Suprapubic skin (tissue), 4 donors: ENCODE results near the gene IMMP2L. TPM values are rescaled to one million over a fixed set of nuclear protein-coding genes. Genes with fewer than 3 reads are reported as not detected.
"Not testable (repeated sequence)": the region's sequence is repeated elsewhere in the genome, so short reads cannot be mapped to it uniquely, and the experiment has no call there.

ENCODE experiments used
- DNase-seq, 2 donors: peaks; one replicate each; pipeline ENCODE4 v3.0.0-alpha.2; 2019; ENCODE audit warnings: low spot score in 2 of 2
- H3K27ac ChIP-seq: fragments of 200-600 bp; sonication (generic); one replicate; pipeline ENCODE4 v1.5.1; 2019
- H3K27me3 ChIP-seq: fragments of 200-600 bp; sonication (generic); one replicate; pipeline ENCODE4 v1.5.1; 2019
- H3K36me3 ChIP-seq: fragments of 200-600 bp; sonication (generic); one replicate; pipeline ENCODE4 v1.5.1; 2019
- H3K4me1 ChIP-seq: fragments of 200-600 bp; sonication (generic); one replicate; pipeline ENCODE4 v1.5.1; 2019
- H3K4me3 ChIP-seq: fragments of 200-600 bp; sonication (generic); one replicate; pipeline ENCODE4 v1.5.1; 2019; ENCODE audit warnings: mild to moderate bottlenecking
- H3K9me3 ChIP-seq: fragments of 200-600 bp; sonication (generic); one replicate; pipeline ENCODE4 v1.5.1; 2019
- EP300 ChIP-seq: sonication (generic); formaldehyde crosslinking; IDR thresholded peaks from one replicate; pipeline ENCODE4 v1.6.1; 2017; ENCODE audit warnings: antibody characterized with exemption
- POLR2A ChIP-seq, 2 donors: fragments of 450-650 bp; IDR thresholded peaks; one replicate each; pipeline ENCODE4 v1.6.1; 2017; ENCODE audit warnings: antibody characterized with exemption in 2 of 2, mild to moderate bottlenecking in 2 of 2, moderate library complexity in 2 of 2
- POLR2AphosphoS5 ChIP-seq, 3 donors: sonication (generic); formaldehyde crosslinking; IDR thresholded peaks; one replicate each; pipeline ENCODE4 v1.6.1; 2017; ENCODE audit warnings: antibody characterized with exemption in 3 of 3
- WGBS: methylation state at CpG from one replicate; pipeline ENCODE4 v1.1.5; 2018; 5-methylcytosine and 5-hydroxymethylcytosine counted together
- total RNA-seq, 4 donors: library from RNA; depleted of rRNA; stranded (reverse); fragments of >200 nt; gene quantifications; one replicate each; pipeline ENCODE4 v1.1.0, GENCODE V29; 2016
- TF ChIP-seq, protein P1 (sequence below), 2 donors: fragments of 200-600 bp in 1 of 2; fragments of 450-650 bp in 1 of 2; sonication (generic) in 1 of 2; IDR thresholded peaks; one replicate each; pipeline ENCODE4 v1.5.1; 2016 to 2019; ENCODE audit warnings: antibody characterized with exemption in 2 of 2, mild to moderate bottlenecking in 1 of 2, moderate library complexity in 1 of 2

IMMP2L gene
- total RNA-seq, 4 donors from 2014 or later: 10.6 to 20.6 (median 14.6) TPM

DNA sequence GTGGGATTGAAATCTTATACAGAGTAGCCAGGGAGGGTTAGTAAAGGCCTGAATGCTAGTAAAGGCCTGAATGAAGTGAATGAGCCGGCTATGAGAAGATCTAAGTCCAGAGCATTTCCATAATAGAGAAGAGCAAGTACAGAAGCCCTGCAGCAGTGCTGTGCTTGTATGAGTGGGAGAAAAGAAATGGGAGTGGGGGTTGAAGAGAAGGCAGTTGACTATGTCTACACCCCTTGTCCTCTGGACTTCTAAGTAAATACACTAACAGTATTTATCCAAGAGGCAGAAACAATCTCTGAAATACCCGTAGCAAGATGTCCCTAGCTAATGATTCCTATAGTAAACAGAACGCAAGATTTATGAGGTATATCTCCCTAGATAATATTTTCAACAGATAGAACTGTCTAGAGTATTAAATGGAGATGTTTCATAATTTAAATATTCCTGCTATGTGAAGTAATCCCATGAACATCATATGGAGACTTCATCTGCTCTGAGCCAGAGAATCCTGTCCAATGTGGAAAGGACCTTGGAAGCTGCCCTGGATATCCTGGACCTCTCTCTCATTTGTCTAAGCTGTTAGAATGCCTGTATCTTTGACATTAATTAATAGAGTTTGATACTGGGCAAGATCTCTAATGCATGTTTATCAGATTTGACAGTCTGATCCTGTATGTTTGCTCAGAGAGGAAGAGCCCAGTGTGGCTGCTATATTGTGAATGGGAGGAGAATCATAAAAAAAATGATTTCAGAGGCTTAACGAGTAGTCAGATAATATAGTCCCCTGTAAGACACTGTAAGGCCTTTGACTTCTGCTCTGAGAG is 299.8 kb downstream of the IMMP2L start:
- 93% methylated on average over 4 of the region's 4 CpGs for WGBS
- no peaks in the 10 kb centered on the region for H3K27me3 ChIP-seq
- no peak overlapping the region for H3K27ac ChIP-seq
- TF ChIP-seq EP300: no peak
- TF ChIP-seq POLR2A (IDR thresholded peaks at IDR 0.05): no peak
- no peaks in the 10 kb centered on the region for H3K4me1 ChIP-seq
- H3K36me3 ChIP-seq: no peaks in the 10 kb centered on the region
- no peak for DNase-seq
- H3K9me3 ChIP-seq: no peaks in the 10 kb centered on the region
- no peak overlapping the region for H3K4me3 ChIP-seq

- TF ChIP-seq POLR2A (IDR thresholded peaks at IDR 0.05): no peak
- TF ChIP-seq EP300: no peak
- TF ChIP-seq, protein P1, sequence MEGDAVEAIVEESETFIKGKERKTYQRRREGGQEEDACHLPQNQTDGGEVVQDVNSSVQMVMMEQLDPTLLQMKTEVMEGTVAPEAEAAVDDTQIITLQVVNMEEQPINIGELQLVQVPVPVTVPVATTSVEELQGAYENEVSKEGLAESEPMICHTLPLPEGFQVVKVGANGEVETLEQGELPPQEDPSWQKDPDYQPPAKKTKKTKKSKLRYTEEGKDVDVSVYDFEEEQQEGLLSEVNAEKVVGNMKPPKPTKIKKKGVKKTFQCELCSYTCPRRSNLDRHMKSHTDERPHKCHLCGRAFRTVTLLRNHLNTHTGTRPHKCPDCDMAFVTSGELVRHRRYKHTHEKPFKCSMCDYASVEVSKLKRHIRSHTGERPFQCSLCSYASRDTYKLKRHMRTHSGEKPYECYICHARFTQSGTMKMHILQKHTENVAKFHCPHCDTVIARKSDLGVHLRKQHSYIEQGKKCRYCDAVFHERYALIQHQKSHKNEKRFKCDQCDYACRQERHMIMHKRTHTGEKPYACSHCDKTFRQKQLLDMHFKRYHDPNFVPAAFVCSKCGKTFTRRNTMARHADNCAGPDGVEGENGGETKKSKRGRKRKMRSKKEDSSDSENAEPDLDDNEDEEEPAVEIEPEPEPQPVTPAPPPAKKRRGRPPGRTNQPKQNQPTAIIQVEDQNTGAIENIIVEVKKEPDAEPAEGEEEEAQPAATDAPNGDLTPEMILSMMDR (IDR thresholded peaks at IDR 0.05): no peak
- TF ChIP-seq POLR2AphosphoS5 (IDR thresholded peaks at IDR 0.05): no peak
- Histone ChIP-seq H3K27ac (no peak overlapping the region), H3K36me3 (no peaks in the 10 kb centered on the region), H3K9me3 (no peaks in the 10 kb centered on the region), H3K4me1 (no peaks in the 10 kb centered on the region), H3K4me3 (no peak overlapping the region), H3K27me3 (no peaks in the 10 kb centered on the region)
- DNase-seq: no peak
- 82% methylated on average over 3 of the region's 3 CpGs for whole genome bisulfite sequencing
These were observed 300.8 kb downstream of the IMMP2L start for GRCh38 chr7:111261496-111261895.

- 91% methylated on average over 4 of the region's 4 CpGs for WGBS
- Histone ChIP-seq H3K27me3 (no peaks in the 10 kb centered on the region), H3K4me3 (no peak overlapping the region), H3K27ac (no peak overlapping the region), H3K9me3 (no peaks in the 10 kb centered on the region), H3K4me1 (peaks cover 4% of the 10 kb centered on the region), H3K36me3 (no peaks in the 10 kb centered on the region)
- DNase-seq: no peak
- TF ChIP-seq EP300 (no peak), POLR2A (IDR thresholded peaks at IDR 0.05) (no peak), POLR2AphosphoS5 (IDR thresholded peaks at IDR 0.05) (no peak)
- TF ChIP-seq, protein P1 (IDR thresholded peaks at IDR 0.05): no peak
These were observed 302.3 kb downstream of the IMMP2L start for GRCh38 chr7:111259991-111260390.

- Histone ChIP-seq H3K4me1 (peaks cover 4% of the 10 kb centered on the region), H3K27ac (no peak overlapping the region), H3K4me3 (no peak overlapping the region), H3K27me3 (no peaks in the 10 kb centered on the region), H3K9me3 (no peaks in the 10 kb centered on the region), H3K36me3 (no peaks in the 10 kb centered on the region)
- TF ChIP-seq POLR2AphosphoS5 (IDR thresholded peaks at IDR 0.05) (no peak), POLR2A (IDR thresholded peaks at IDR 0.05) (no peak), EP300 (no peak)
- TF ChIP-seq, protein P1 (IDR thresholded peaks at IDR 0.05): no peak
- 62% methylated on average over 1 of the region's 1 CpG for WGBS
- DNase-seq: no peak
These were observed 305.9 kb downstream of the IMMP2L start for GRCh38 chr7:111256391-111256790.

GRCh38 chr7:111255576-111255975 is 306.7 kb downstream of the IMMP2L start:
- H3K9me3 ChIP-seq: no peaks in the 10 kb centered on the region
- TF ChIP-seq POLR2A (IDR thresholded peaks at IDR 0.05) (no peak), POLR2AphosphoS5 (IDR thresholded peaks at IDR 0.05) (no peak), EP300 (no peak)
- TF ChIP-seq, protein P1 (IDR thresholded peaks at IDR 0.05): no peak
- peaks cover 4% of the 10 kb centered on the region for H3K4me1 ChIP-seq
- H3K36me3 ChIP-seq: no peaks in the 10 kb centered on the region
- H3K27me3 ChIP-seq: no peaks in the 10 kb centered on the region
- H3K27ac ChIP-seq: no peak overlapping the region
- H3K4me3 ChIP-seq: no peak overlapping the region
- DNase-seq: no peak

GRCh38 chr7:111251365-111251764 is 310.9 kb downstream of the IMMP2L start:
- H3K4me3 ChIP-seq, H3K9me3 ChIP-seq, H3K4me1 ChIP-seq, H3K27ac ChIP-seq, H3K27me3 ChIP-seq, DNase-seq, H3K36me3 ChIP-seq: not testable (repeated sequence)
- WGBS: 96% methylated on average over 3 of the region's 3 CpGs

DNA sequence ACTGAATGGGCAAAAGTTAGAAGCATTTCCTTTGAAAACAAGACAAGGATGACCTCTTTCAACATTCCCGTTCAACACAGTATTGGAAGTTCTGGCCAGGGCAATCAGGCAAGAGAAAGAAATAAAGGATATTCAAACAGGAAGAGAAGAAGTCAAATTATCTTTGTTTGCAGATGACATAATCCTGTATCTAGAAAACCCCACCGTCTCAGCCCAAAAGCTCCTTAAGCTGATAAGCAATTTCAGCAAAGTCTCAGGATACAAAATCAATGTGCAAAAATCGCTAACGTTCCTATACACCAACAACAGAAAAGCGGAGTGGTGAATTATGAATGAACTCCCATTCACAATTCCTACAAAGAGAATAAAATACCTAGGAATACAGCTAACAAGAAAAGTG is 312.5 kb downstream of the IMMP2L start:
- not testable (repeated sequence) for DNase-seq, H3K27ac ChIP-seq, H3K4me3 ChIP-seq, H3K27me3 ChIP-seq, H3K4me1 ChIP-seq, H3K36me3 ChIP-seq, H3K9me3 ChIP-seq
- WGBS: 98% methylated on average over 5 of the region's 5 CpGs
